Neural cell (in vitro differentiated cells): ENCODE results near the gene C1orf105. TPM values are rescaled to one million over a fixed set of nuclear protein-coding genes. Genes with fewer than 3 reads are reported as not detected.

Experiments
- H2AFZ ChIP-seq: fragments of 200-600, 300-800 bp; sonication (generic), shearing (Covaris generic); 2 replicates; pipeline ENCODE4 v1.6.0; 2014; ENCODE audit warnings: low read depth, mild to moderate bottlenecking, antibody characterized with exemption, low read length, moderate library complexity
- H3F3A ChIP-seq: fragments of 200-600 bp; shearing (Covaris generic); 2 replicates; pipeline ENCODE4 v1.6.1; 2016; ENCODE audit warnings: mild to moderate bottlenecking, moderate library complexity, mixed read lengths, antibody characterized with exemption, low read length; ENCODE audit not compliant: insufficient read depth, poor library complexity, severe bottlenecking
- H3K27ac ChIP-seq: fragments of 200-600, 300-800 bp; sonication (generic), shearing (Covaris generic); 2 replicates; pipeline ENCODE4 v1.5.1; 2014; ENCODE audit warnings: mild to moderate bottlenecking, low read length, moderate library complexity
- H3K27me3 ChIP-seq: fragments of 300-800, 200-600 bp; sonication (generic), shearing (Covaris generic); 2 replicates; pipeline ENCODE4 v1.6.0; 2014; ENCODE audit warnings: mild to moderate bottlenecking, low read depth, low read length, moderate library complexity; ENCODE audit not compliant: insufficient read depth
- H3K36me3 ChIP-seq: fragments of 300-800, 200-600 bp; sonication (generic), shearing (Covaris generic); 2 replicates; pipeline ENCODE4 v1.5.1; 2014; ENCODE audit warnings: mild to moderate bottlenecking, antibody characterized with exemption, low read length, moderate library complexity; ENCODE audit not compliant: insufficient read depth
- H3K4me2 ChIP-seq: fragments of 300-800, 200-600 bp; sonication (generic), shearing (Covaris generic); 2 replicates; pipeline ENCODE4 v1.6.0; 2014; ENCODE audit warnings: mild to moderate bottlenecking, low read length
- H3K4me3 ChIP-seq: fragments of 300-800, 200-600 bp; sonication (generic), shearing (Covaris generic); 2 replicates; pipeline ENCODE4 v1.5.1; 2014; ENCODE audit warnings: mild to moderate bottlenecking, low read length, moderate library complexity
- H3K79me2 ChIP-seq: fragments of 200-600 bp; shearing (Covaris generic); replicated peaks from 2 replicates; pipeline ENCODE4 v1.6.0; 2014; ENCODE audit warnings: mild to moderate bottlenecking, low read length, moderate library complexity; ENCODE audit not compliant: insufficient read depth
- H3K9ac ChIP-seq: fragments of 300-800, 200-600 bp; sonication (generic), shearing (Covaris generic); 2 replicates; pipeline ENCODE4 v1.6.1; 2016; ENCODE audit warnings: mild to moderate bottlenecking, low read length, mixed read lengths
- H3K9me2 ChIP-seq: fragments of 200-600 bp; shearing (Covaris generic); 2 replicates; pipeline ENCODE4 v1.6.1; 2016; ENCODE audit warnings: mild to moderate bottlenecking, low read length, mixed read lengths; ENCODE audit not compliant: insufficient read depth
- H3K9me3 ChIP-seq: fragments of 200-600, 300-800 bp; sonication (generic), shearing (Covaris generic); 2 replicates; pipeline ENCODE4 v1.6.1; 2016; ENCODE audit warnings: mild to moderate bottlenecking, mixed run types, low read length, moderate library complexity, mixed read lengths
- H4K20me1 ChIP-seq: fragments of 200-600 bp; shearing (Covaris generic); 2 replicates; pipeline ENCODE4 v1.6.1; 2016; ENCODE audit warnings: mild to moderate bottlenecking, mixed run types; ENCODE audit not compliant: insufficient read depth
- EP300 ChIP-seq: fragments of 450-650 bp; conservative IDR thresholded peaks from 2 replicates; pipeline ENCODE4 v1.6.1; 2014; ENCODE audit warnings: antibody characterized with exemption, mild to moderate bottlenecking, moderate library complexity; ENCODE audit not compliant: poor library complexity, severe bottlenecking
- MXI1 ChIP-seq: fragments of 450-650 bp; conservative IDR thresholded peaks from 2 replicates; pipeline ENCODE4 v1.6.1; 2014; ENCODE audit warnings: antibody characterized with exemption, mild to moderate bottlenecking; ENCODE audit not compliant: poor library complexity, severe bottlenecking
- POLR2AphosphoS5 ChIP-seq: IDR thresholded peaks from 2 replicates; pipeline ENCODE4 v1.6.1; 2012
- RAD21 ChIP-seq: fragments of 450-650 bp; conservative IDR thresholded peaks from 2 replicates; pipeline ENCODE4 v1.6.1; 2014; ENCODE audit warnings: antibody characterized with exemption, mild to moderate bottlenecking, moderate library complexity
- SMC3 ChIP-seq: fragments of 450-650 bp; conservative IDR thresholded peaks from 2 replicates; pipeline ENCODE4 v1.6.1; 2014; ENCODE audit warnings: antibody characterized with exemption, mild to moderate bottlenecking, moderate library complexity; ENCODE audit not compliant: poor library complexity
- TAF1 ChIP-seq: IDR thresholded peaks from 2 replicates; pipeline ENCODE4 v1.6.1; 2012; ENCODE audit warnings: low read depth
- polyA plus RNA-seq: library from polyadenylated mRNA; depleted of rRNA; stranded (reverse); fragments of >200 nt; gene quantifications from 2 replicates; pipeline ENCODE4 v1.2.3, GENCODE V29; 2014
- TF ChIP-seq, protein P1 (sequence below): IDR thresholded peaks from 2 replicates; pipeline ENCODE4 v1.6.1; 2012; ENCODE audit warnings: borderline replicate concordance
- TF ChIP-seq, protein P2 (sequence below): fragments of 450-650 bp; IDR thresholded peaks from 2 replicates; pipeline ENCODE4 v1.5.1; 2014; ENCODE audit warnings: antibody characterized with exemption, mild to moderate bottlenecking, moderate library complexity; ENCODE audit not compliant: poor library complexity, severe bottlenecking

Gene C1orf105
- polyA plus RNA-seq, 1 donor from 2014 or later: not detected

- no peaks in the 10 kb centered on the region for H3K79me2 ChIP-seq
- no peaks in the 10 kb centered on the region for H3K9me2 ChIP-seq
- no peak overlapping the region for H3K4me3 ChIP-seq
- no peaks in the 10 kb centered on the region for H3K9me3 ChIP-seq
- no peaks in the 10 kb centered on the region for H4K20me1 ChIP-seq
- H2AFZ ChIP-seq: no peak overlapping the region
- no peaks in the 10 kb centered on the region for H3F3A ChIP-seq
- H3K4me2 ChIP-seq: no peak overlapping the region
- H3K36me3 ChIP-seq: no peaks in the 10 kb centered on the region
- no peak overlapping the region for H3K27ac ChIP-seq
- TF ChIP-seq, protein P1, sequence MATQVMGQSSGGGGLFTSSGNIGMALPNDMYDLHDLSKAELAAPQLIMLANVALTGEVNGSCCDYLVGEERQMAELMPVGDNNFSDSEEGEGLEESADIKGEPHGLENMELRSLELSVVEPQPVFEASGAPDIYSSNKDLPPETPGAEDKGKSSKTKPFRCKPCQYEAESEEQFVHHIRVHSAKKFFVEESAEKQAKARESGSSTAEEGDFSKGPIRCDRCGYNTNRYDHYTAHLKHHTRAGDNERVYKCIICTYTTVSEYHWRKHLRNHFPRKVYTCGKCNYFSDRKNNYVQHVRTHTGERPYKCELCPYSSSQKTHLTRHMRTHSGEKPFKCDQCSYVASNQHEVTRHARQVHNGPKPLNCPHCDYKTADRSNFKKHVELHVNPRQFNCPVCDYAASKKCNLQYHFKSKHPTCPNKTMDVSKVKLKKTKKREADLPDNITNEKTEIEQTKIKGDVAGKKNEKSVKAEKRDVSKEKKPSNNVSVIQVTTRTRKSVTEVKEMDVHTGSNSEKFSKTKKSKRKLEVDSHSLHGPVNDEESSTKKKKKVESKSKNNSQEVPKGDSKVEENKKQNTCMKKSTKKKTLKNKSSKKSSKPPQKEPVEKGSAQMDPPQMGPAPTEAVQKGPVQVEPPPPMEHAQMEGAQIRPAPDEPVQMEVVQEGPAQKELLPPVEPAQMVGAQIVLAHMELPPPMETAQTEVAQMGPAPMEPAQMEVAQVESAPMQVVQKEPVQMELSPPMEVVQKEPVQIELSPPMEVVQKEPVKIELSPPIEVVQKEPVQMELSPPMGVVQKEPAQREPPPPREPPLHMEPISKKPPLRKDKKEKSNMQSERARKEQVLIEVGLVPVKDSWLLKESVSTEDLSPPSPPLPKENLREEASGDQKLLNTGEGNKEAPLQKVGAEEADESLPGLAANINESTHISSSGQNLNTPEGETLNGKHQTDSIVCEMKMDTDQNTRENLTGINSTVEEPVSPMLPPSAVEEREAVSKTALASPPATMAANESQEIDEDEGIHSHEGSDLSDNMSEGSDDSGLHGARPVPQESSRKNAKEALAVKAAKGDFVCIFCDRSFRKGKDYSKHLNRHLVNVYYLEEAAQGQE: no peak
- no peak for TF ChIP-seq SMC3
- no peak for TF ChIP-seq EP300
- no peak for TF ChIP-seq MXI1
- TF ChIP-seq, protein P2, sequence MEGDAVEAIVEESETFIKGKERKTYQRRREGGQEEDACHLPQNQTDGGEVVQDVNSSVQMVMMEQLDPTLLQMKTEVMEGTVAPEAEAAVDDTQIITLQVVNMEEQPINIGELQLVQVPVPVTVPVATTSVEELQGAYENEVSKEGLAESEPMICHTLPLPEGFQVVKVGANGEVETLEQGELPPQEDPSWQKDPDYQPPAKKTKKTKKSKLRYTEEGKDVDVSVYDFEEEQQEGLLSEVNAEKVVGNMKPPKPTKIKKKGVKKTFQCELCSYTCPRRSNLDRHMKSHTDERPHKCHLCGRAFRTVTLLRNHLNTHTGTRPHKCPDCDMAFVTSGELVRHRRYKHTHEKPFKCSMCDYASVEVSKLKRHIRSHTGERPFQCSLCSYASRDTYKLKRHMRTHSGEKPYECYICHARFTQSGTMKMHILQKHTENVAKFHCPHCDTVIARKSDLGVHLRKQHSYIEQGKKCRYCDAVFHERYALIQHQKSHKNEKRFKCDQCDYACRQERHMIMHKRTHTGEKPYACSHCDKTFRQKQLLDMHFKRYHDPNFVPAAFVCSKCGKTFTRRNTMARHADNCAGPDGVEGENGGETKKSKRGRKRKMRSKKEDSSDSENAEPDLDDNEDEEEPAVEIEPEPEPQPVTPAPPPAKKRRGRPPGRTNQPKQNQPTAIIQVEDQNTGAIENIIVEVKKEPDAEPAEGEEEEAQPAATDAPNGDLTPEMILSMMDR: no peak
- no peak for TF ChIP-seq RAD21
- TF ChIP-seq TAF1: no peak
- no peak for TF ChIP-seq POLR2AphosphoS5
- no peaks in the 10 kb centered on the region for H3K27me3 ChIP-seq
- no peak overlapping the region for H3K9ac ChIP-seq
These were observed 59.9 kb downstream of the C1orf105 start for GRCh38 chr1:172480431-172480830.

- Histone ChIP-seq H3K4me2 (no peak overlapping the region), H3F3A (no peaks in the 10 kb centered on the region), H4K20me1 (no peaks in the 10 kb centered on the region), H3K9me2 (no peaks in the 10 kb centered on the region), H3K9me3 (no peaks in the 10 kb centered on the region), H3K36me3 (no peaks in the 10 kb centered on the region), H2AFZ (no peak overlapping the region), H3K79me2 (no peaks in the 10 kb centered on the region), H3K9ac (no peak overlapping the region), H3K27ac (no peak overlapping the region), H3K4me3 (no peak overlapping the region), H3K27me3 (no peaks in the 10 kb centered on the region)
- TF ChIP-seq, protein P2: no peak
- TF ChIP-seq EP300 (no peak), RAD21 (no peak)
These were observed 61.6 kb downstream of the C1orf105 start for GRCh38 chr1:172482044-172482443.
